Gastrocnemius medialis (tissue), 4 donors: ENCODE data around the gene PYGB. TPM values are rescaled to one million over a fixed set of nuclear protein-coding genes. Genes with fewer than 3 reads are reported as not detected.

Source experiments
- ATAC-seq, 2 donors: fragments of 150-250 bp; one replicate each; pipeline ENCODE4 v1.9.1; 2016
- DNase-seq, 2 donors: peaks; one replicate each; pipeline ENCODE4 v3.0.0-alpha.2; 2019
- H3K27ac ChIP-seq, 4 donors: fragments of 200-600 bp; sonication (generic); 1 replicate in 1 of 4; 2 replicates in 3 of 4; pipeline ENCODE4 v1.5.1; 2016 to 2018; ENCODE audit warnings: mild to moderate bottlenecking in 2 of 4, moderate library complexity in 1 of 4
- H3K27me3 ChIP-seq, 3 donors: fragments of 200-600 bp; sonication (generic) in 2 of 3; 1 replicate in 1 of 3; 2 replicates in 2 of 3; pipeline versions ENCODE4 v1.5.1 to v1.6.0; 2016 to 2019; ENCODE audit warnings: mild to moderate bottlenecking in 1 of 3, moderate library complexity in 1 of 3
- H3K36me3 ChIP-seq, 2 donors: fragments of 200-600 bp; sonication (generic) in 1 of 2; one replicate each; pipeline ENCODE4 v1.5.1; 2017 to 2018
- H3K4me1 ChIP-seq, 2 donors: fragments of 200-600 bp; sonication (generic) in 1 of 2; one replicate each; pipeline ENCODE4 v1.5.1; 2016 to 2017; ENCODE audit warnings: mild to moderate bottlenecking in 2 of 2
- H3K4me3 ChIP-seq, 4 donors: fragments of 200-600 bp; sonication (generic) in 3 of 4; 1 replicate in 1 of 4; 2 replicates in 3 of 4; pipeline ENCODE4 v1.5.1; 2016 to 2019; ENCODE audit warnings: mild to moderate bottlenecking in 2 of 4
- H3K9me3 ChIP-seq, 3 donors: fragments of 200-600 bp; sonication (generic) in 2 of 3; 1 replicate in 1 of 3; 2 replicates in 2 of 3; pipeline ENCODE4 v1.5.1; 2016 to 2019
- CTCF ChIP-seq, 5 experiments: fragments of 450-650 bp in 3 of 5; fragments of 200-600 bp in 2 of 5; sonication (generic) in 2 of 5; IDR thresholded peaks in 4 of 5; conservative IDR thresholded peaks in 1 of 5; 1 replicate in 4 of 5; 2 replicates in 1 of 5; pipeline ENCODE4 v1.5.1; 2016 to 2019; ENCODE audit warnings: antibody characterized with exemption in 5 of 5, mild to moderate bottlenecking in 3 of 5, moderate library complexity in 3 of 5
- POLR2A ChIP-seq, 2 donors: fragments of 450-650 bp; IDR thresholded peaks; one replicate each; pipeline ENCODE4 v1.6.1; 2017; ENCODE audit warnings: antibody characterized with exemption in 2 of 2, mild to moderate bottlenecking in 2 of 2, moderate library complexity in 2 of 2
- in situ Hi-C, 4 donors: fragments of 200-750 bp; cut with MboI; loops; one replicate each; pipeline versions ENCODE4 v1.15.0 to v1.8.0; 2017; ENCODE audit warnings: low sequenced_read_pairs in 4 of 4
- intact Hi-C: fragments of 100-400 bp; cut with DNase I; formaldehyde crosslinking; loops from one replicate; pipeline ENCODE4 v1.15.1; 2023; ENCODE audit warnings: low total_unique reads
- total RNA-seq, 4 donors: library from RNA; depleted of rRNA; stranded (reverse); fragments of >200 nt; gene quantifications; one replicate each; pipeline versions ENCODE4 v1.1.0 to v1.2.3, GENCODE V29; 2016

Gene PYGB
- total RNA-seq, 4 donors from 2014 or later = 13.6 to 50.7 (median 27.0) TPM

GRCh38 chr20:25293910-25294458 lies 46.1 kb downstream of the PYGB start:
- Histone ChIP-seq H3K36me3 (peaks cover 0 to 16% of the 10 kb centered on the region in 2 donors), H3K9me3 (no peaks in the 10 kb centered on the region), H3K4me1 (peaks cover 26 to 32% of the 10 kb centered on the region in 2 donors), H3K27me3 (no peaks in the 10 kb centered on the region), H3K4me3 (no peak overlapping the region), H3K27ac (peak overlapping the region; percentile 46 to 85 (median 65))
- intact Hi-C loops = loop anchor here (2.0 kb wide), 1 partner anchor 105 kb away; no protein-coding TSS in a partner anchor
- TF ChIP-seq CTCF (IDR thresholded peaks at IDR 0.05 in 4 of 5, conservative IDR thresholded peaks at IDR 0.05 in 1 of 5) (no peak), POLR2A (IDR thresholded peaks at IDR 0.05) (no peak)
- no peak for ATAC-seq
- in situ Hi-C loops = loop anchor here in 2 of 4 donors (10.0 to 25.0 kb wide), 3 partner anchors 101 to 307 kb away; partner anchors contain the start of genes ABHD12 (in 2 of the 2), APMAP (in 1 of the 2) and ENTPD6 (in 1 of the 2)
- DNase-seq = no peak

DNA sequence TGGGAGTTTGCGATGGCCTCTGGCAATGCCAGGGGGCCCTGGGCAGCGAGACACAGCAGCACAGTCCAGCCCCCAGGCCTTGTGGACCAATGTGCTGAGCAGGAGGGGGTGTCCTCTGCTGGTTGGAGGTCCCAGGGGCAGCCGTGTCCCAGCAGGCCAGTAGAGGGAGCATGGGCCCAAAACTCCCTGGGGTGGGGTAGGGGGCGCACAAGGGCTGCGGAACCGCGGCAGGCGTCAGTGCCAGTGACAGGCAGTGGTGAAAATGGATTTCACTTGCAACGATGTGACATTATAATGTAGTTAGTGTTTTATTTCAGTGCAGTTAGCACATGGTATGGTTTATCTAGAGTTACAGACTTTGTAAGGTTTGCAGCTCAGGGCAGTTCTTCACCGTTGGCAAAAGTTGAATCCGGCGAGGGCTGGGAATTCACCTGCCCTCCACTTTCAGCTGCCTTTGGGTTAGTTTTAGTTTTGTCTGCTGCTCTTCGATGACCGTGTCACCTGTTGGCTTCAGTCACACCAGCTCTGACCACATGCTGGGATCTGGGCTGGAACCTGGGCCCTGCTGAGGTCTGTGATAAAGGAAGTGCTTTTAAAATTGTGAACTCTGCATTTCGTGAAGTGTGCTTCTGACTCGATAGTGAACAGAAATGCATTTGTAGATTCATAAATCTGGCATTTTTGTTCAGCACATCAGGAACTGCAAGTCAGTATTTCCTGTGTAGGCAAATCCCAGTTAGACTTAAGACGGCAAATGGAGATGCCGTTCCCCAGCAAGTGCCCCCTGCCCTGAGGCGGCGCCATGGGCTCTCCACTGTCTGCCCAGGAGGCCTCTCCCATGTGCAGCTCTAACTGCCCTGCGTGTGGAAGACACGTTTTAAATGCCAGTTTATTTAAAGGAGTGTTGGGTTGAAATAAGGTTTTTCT lies 46.8 kb downstream of the PYGB start:
- in situ Hi-C loops (loop anchor here in 2 of 4 donors (10.0 to 25.0 kb wide), 3 partner anchors 100 to 307 kb away; partner anchors contain the start of genes ABHD12 (in 2 of the 2), APMAP (in 1 of the 2) and ENTPD6 (in 1 of the 2)), intact Hi-C loops (loop anchor here (2.0 kb wide), 1 partner anchor 104 kb away; no protein-coding TSS in a partner anchor)
- Histone ChIP-seq H3K36me3 (peaks cover 0 to 16% of the 10 kb centered on the region in 2 donors), H3K27ac (peak overlapping the region; percentile 46 to 85 (median 65)), H3K9me3 (no peaks in the 10 kb centered on the region), H3K27me3 (no peaks in the 10 kb centered on the region), H3K4me1 (peaks cover 26 to 32% of the 10 kb centered on the region in 2 donors), H3K4me3 (no peak overlapping the region)
- DNase-seq = peak in 1 of 2 donors; percentile 48
- peak; percentile 19 to 28 for ATAC-seq
- TF ChIP-seq POLR2A (IDR thresholded peaks at IDR 0.05) (no peak), CTCF (IDR thresholded peaks at IDR 0.05 in 4 of 5, conservative IDR thresholded peaks at IDR 0.05 in 1 of 5) (peak; percentile 51 to 80 (median 55))

- H3K36me3 ChIP-seq = peaks cover 0 to 9% of the 10 kb centered on the region in 2 donors
- no peaks in the 10 kb centered on the region for H3K27me3 ChIP-seq
- peak overlapping the region; percentile 46 to 85 (median 65) for H3K27ac ChIP-seq
- H3K4me3 ChIP-seq = no peak overlapping the region
- ATAC-seq = peak; percentile 79 to 84
- intact Hi-C loops = loop anchor here (2.0 kb wide), 2 partner anchors 47 to 103 kb away; partner anchors contain the start of gene PYGB
- peak in 3 of 5 experiments; percentile 18 to 40 (median 20) for TF ChIP-seq CTCF (IDR thresholded peaks at IDR 0.05 in 4 of 5, conservative IDR thresholded peaks at IDR 0.05 in 1 of 5)
- no peak for TF ChIP-seq POLR2A (IDR thresholded peaks at IDR 0.05)
- in situ Hi-C loops = loop anchor here in 2 of 4 donors (10.0 to 25.0 kb wide), 3 partner anchors 99 to 308 kb away; partner anchors contain the start of genes ABHD12 (in 2 of the 2), APMAP (in 1 of the 2) and ENTPD6 (in 1 of the 2)
- H3K9me3 ChIP-seq = no peaks in the 10 kb centered on the region
- H3K4me1 ChIP-seq = peaks cover 26 to 32% of the 10 kb centered on the region in 2 donors
- DNase-seq = peak; percentile 80 to 88
Measured at GRCh38 chr20:25295386-25296093, 47.7 kb downstream of the PYGB start.
